ENCODE data around the gene MLLT3.

Gene MLLT3

DNA sequence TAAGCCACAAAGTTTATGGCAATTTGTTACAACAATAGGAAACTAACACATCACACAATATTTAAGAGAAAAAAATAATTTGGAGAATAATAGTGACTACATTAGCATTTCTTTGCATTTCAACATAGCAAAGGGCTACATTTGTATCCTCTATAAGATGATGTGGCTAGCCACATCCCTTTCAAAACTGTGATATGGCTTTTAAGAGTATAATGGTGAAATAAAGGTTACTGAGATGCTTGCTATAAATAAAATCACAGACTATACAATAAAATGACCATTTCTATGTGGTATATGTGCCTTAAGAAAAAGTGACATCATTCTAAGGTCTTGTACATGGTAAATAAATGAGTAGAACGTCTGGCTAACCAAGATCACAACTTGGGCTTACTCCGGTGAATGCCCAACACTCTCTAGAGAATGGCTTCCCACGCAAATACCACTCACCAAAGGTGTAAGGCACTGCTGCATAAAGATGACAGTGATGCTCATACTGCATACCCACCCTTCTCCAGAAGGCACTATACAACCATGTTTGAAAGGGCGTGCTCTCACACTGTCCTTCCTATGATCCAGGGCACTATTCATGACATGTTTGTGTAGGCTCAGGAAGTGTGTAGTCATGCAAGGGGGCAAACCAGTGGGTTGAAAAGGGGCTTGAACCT lies 286.5 kb downstream of the MLLT3 start:
- no peak overlapping the region for H3K27ac ChIP-seq
- no peaks in the 10 kb centered on the region for H3K79me2 ChIP-seq (ENCODE audit: insufficient read depth, low read depth)
- H3K36me3 ChIP-seq (ENCODE audit: insufficient read depth), result no peaks in the 10 kb centered on the region
- no peak overlapping the region for H3K9ac ChIP-seq
- TF ChIP-seq, protein P1, sequence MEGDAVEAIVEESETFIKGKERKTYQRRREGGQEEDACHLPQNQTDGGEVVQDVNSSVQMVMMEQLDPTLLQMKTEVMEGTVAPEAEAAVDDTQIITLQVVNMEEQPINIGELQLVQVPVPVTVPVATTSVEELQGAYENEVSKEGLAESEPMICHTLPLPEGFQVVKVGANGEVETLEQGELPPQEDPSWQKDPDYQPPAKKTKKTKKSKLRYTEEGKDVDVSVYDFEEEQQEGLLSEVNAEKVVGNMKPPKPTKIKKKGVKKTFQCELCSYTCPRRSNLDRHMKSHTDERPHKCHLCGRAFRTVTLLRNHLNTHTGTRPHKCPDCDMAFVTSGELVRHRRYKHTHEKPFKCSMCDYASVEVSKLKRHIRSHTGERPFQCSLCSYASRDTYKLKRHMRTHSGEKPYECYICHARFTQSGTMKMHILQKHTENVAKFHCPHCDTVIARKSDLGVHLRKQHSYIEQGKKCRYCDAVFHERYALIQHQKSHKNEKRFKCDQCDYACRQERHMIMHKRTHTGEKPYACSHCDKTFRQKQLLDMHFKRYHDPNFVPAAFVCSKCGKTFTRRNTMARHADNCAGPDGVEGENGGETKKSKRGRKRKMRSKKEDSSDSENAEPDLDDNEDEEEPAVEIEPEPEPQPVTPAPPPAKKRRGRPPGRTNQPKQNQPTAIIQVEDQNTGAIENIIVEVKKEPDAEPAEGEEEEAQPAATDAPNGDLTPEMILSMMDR (conservative IDR thresholded peaks at IDR 0.05; ENCODE audit: low read depth, low read length), result no peak
- no peak overlapping the region for H3K4me3 ChIP-seq (IDR thresholded peaks at IDR 0.05; ENCODE audit: insufficient read depth, low read depth, low read length)
- H3K27me3 ChIP-seq (ENCODE audit: insufficient read depth, low read depth), result no peaks in the 10 kb centered on the region
- H4K20me1 ChIP-seq (ENCODE audit: insufficient read depth), result no peaks in the 10 kb centered on the region
- H3K4me2 ChIP-seq, result no peak overlapping the region
- no peaks in the 10 kb centered on the region for H3K4me1 ChIP-seq (ENCODE audit: low read depth, poor library complexity, severe bottlenecking)
- no peak overlapping the region for H2AFZ ChIP-seq (ENCODE audit: low read depth)

DNA sequence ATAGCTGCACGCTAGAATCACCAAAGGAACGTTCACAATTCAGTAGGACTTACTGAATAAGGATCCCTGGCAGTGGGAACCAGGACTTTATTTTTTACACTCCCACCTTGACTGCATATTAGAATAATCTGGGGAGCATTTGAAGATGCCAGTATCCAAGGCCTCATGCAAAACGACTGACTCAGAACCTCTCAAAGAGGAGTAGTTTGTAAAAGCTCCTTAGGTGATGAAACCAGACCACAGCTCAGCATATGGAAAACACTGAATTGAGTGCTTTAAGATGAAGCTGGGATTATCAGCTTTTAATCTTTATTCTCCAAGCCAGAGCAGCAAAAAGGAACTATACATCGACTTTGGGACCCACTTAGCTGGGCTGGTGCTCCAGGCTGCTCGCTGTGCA lies 288.3 kb downstream of the MLLT3 start:
- no peaks in the 10 kb centered on the region for H3K79me2 ChIP-seq (ENCODE audit: insufficient read depth, low read depth)
- TF ChIP-seq, protein P1 (conservative IDR thresholded peaks at IDR 0.05; ENCODE audit: low read depth, low read length), result no peak
- H3K4me3 ChIP-seq (IDR thresholded peaks at IDR 0.05; ENCODE audit: insufficient read depth, low read depth, low read length), result no peak overlapping the region
- H4K20me1 ChIP-seq (ENCODE audit: insufficient read depth), result no peaks in the 10 kb centered on the region
- no peaks in the 10 kb centered on the region for H3K27me3 ChIP-seq (ENCODE audit: insufficient read depth, low read depth)
- H3K4me1 ChIP-seq (ENCODE audit: low read depth, poor library complexity, severe bottlenecking), result no peaks in the 10 kb centered on the region
- no peak overlapping the region for H3K9ac ChIP-seq
- H3K36me3 ChIP-seq (ENCODE audit: insufficient read depth), result no peaks in the 10 kb centered on the region
- no peak overlapping the region for H2AFZ ChIP-seq (ENCODE audit: low read depth)
- H3K4me2 ChIP-seq, result no peak overlapping the region
- H3K27ac ChIP-seq, result no peak overlapping the region

DNA sequence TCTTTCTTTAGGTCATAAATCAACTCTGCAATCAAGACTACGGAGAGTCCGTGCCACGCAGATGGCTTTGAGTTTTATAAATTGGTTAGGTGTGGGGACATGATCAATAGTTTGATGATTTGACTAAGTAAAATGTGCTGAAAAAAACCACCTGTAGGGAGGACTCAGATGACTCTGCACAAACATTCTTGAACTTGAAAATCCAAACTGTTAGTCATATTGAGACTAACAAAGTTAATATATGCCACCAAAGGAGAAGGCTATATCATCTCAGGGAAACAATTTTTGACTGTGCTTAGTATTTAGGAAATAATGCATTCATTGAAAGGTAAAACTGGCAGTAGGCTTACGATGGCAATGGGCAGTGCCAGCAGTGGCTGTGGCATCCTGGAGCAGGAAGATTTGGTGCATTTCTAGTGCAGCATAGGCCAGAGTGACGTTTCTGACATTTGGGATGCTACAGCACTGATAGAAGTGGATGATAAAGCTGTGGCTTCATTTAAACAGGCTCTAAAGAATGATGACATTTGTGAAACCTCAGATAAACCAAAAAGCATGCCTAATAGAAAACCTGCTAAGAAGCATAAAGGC lies 291.1 kb downstream of the MLLT3 start:
- Histone ChIP-seq H2AFZ (ENCODE audit: low read depth) (no peak overlapping the region), H3K79me2 (ENCODE audit: insufficient read depth, low read depth) (no peaks in the 10 kb centered on the region), H3K9ac (no peak overlapping the region), H3K4me3 (IDR thresholded peaks at IDR 0.05; ENCODE audit: insufficient read depth, low read depth, low read length) (no peak overlapping the region), H3K4me2 (no peak overlapping the region), H3K27me3 (ENCODE audit: insufficient read depth, low read depth) (no peaks in the 10 kb centered on the region), H3K4me1 (ENCODE audit: low read depth, poor library complexity, severe bottlenecking) (no peaks in the 10 kb centered on the region), H3K27ac (no peak overlapping the region), H3K36me3 (ENCODE audit: insufficient read depth) (no peaks in the 10 kb centered on the region), H4K20me1 (ENCODE audit: insufficient read depth) (no peaks in the 10 kb centered on the region)
- TF ChIP-seq, protein P1 (conservative IDR thresholded peaks at IDR 0.05; ENCODE audit: low read depth, low read length), result no peak

DNA sequence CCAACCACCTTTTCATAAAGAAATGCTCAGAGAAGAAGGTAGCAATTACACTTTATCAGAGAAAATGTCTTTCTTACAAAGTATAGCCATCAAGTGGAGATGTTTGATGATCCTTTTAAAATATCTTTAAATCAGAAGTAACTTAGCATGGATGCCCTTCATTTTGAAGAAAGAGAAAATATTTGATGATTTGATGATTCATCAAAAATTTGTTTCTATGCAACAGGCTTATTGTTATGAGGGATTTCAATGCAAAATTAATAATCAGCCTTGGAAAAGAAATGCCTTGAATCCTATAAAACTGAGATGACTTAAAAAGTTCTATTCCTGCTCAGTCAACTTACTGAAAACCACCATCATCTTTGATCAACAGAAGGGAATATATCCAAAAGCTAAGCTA lies 291.6 kb downstream of the MLLT3 start:
- no peaks in the 10 kb centered on the region for H3K4me1 ChIP-seq (ENCODE audit: low read depth, poor library complexity, severe bottlenecking)
- H2AFZ ChIP-seq (ENCODE audit: low read depth), result no peak overlapping the region
- H3K27me3 ChIP-seq (ENCODE audit: insufficient read depth, low read depth), result no peaks in the 10 kb centered on the region
- H3K9ac ChIP-seq, result no peak overlapping the region
- no peak overlapping the region for H3K4me2 ChIP-seq
- no peaks in the 10 kb centered on the region for H3K36me3 ChIP-seq (ENCODE audit: insufficient read depth)
- no peak overlapping the region for H3K4me3 ChIP-seq (IDR thresholded peaks at IDR 0.05; ENCODE audit: insufficient read depth, low read depth, low read length)
- no peak overlapping the region for H3K27ac ChIP-seq
- TF ChIP-seq, protein P1 (conservative IDR thresholded peaks at IDR 0.05; ENCODE audit: low read depth, low read length), result no peak
- H3K79me2 ChIP-seq (ENCODE audit: insufficient read depth, low read depth), result no peaks in the 10 kb centered on the region
- no peaks in the 10 kb centered on the region for H4K20me1 ChIP-seq (ENCODE audit: insufficient read depth)
